GM18508 (cell line): ENCODE measurements around the gene MAMLD1.

ENCODE experiments used
- ATAC-seq: cut with Tn5 transposase; IDR thresholded peaks from one replicate; pipeline ENCODE4 v1.9.1; 2021; ENCODE audit warnings: moderate number of reproducible peaks; ENCODE audit not compliant: insufficient read depth, unreplicated experiment

Gene MAMLD1

GRCh38 chrX:150352581-150352980, 10.5 kb upstream of the MAMLD1 start:
- no peak for ATAC-seq

- no peak for ATAC-seq
These were observed 7.2 kb upstream of the MAMLD1 start for GRCh38 chrX:150355913-150356312.

GRCh38 chrX:150357790-150358189, 5.3 kb upstream of the MAMLD1 start:
- no peak for ATAC-seq

- ATAC-seq = no peak
These were observed 4.5 kb upstream of the MAMLD1 start for GRCh38 chrX:150358651-150359050.

GRCh38 chrX:150360331-150360730, 2.8 kb upstream of the MAMLD1 start:
- ATAC-seq = no peak

GRCh38 chrX:150361070-150361776, 1.9 kb upstream of the MAMLD1 start:
- ATAC-seq = no peak

GRCh38 chrX:150361777-150362351, 1.3 kb upstream of the MAMLD1 start:
- no peak for ATAC-seq

- no peak for ATAC-seq
These were observed 637 bp downstream of the MAMLD1 start for GRCh38 chrX:150363561-150364346.

- ATAC-seq = no peak
These were observed 1.4 kb downstream of the MAMLD1 start for GRCh38 chrX:150364347-150365050.

GRCh38 chrX:150365051-150365989, 2.2 kb downstream of the MAMLD1 start:
- no peak for ATAC-seq

GRCh38 chrX:150365990-150366911, 3.1 kb downstream of the MAMLD1 start:
- ATAC-seq = no peak

GRCh38 chrX:150366951-150367545, 3.9 kb downstream of the MAMLD1 start:
- no peak for ATAC-seq

GRCh38 chrX:150370589-150371312, 7.6 kb downstream of the MAMLD1 start:
- no peak for ATAC-seq

- no peak for ATAC-seq
These were observed 8.8 kb downstream of the MAMLD1 start for GRCh38 chrX:150371877-150372276.

GRCh38 chrX:150372280-150372679, 9.2 kb downstream of the MAMLD1 start:
- ATAC-seq = no peak

GRCh38 chrX:150372756-150373155, 9.6 kb downstream of the MAMLD1 start:
- no peak for ATAC-seq

GRCh38 chrX:150375243-150375770, 12.2 kb downstream of the MAMLD1 start:
- no peak for ATAC-seq
